Umbilical cord (tissue), 2 donors: ENCODE measurements around the gene RWDD3. TPM values are rescaled to one million over a fixed set of nuclear protein-coding genes. Genes with fewer than 3 reads are reported as not detected.
A peak's percentile ranks its signal among the peaks of the same experiment; 100 is the strongest.

Source experiments
- DNase-seq: peaks from one replicate; pipeline ENCODE4 v3.0.0-alpha.2; 2015; ENCODE audit warnings: low spot score
- total RNA-seq: library from RNA; depleted of rRNA; stranded (reverse); fragments of >200 nt; gene quantifications from one replicate; pipeline ENCODE4 v1.2.3, GENCODE V29; 2014; ENCODE audit warnings: low replicate concordance; ENCODE audit not compliant: insufficient read depth

RWDD3 gene
- total RNA-seq, 1 donor from 2014 or later = 26.0 TPM

DNA sequence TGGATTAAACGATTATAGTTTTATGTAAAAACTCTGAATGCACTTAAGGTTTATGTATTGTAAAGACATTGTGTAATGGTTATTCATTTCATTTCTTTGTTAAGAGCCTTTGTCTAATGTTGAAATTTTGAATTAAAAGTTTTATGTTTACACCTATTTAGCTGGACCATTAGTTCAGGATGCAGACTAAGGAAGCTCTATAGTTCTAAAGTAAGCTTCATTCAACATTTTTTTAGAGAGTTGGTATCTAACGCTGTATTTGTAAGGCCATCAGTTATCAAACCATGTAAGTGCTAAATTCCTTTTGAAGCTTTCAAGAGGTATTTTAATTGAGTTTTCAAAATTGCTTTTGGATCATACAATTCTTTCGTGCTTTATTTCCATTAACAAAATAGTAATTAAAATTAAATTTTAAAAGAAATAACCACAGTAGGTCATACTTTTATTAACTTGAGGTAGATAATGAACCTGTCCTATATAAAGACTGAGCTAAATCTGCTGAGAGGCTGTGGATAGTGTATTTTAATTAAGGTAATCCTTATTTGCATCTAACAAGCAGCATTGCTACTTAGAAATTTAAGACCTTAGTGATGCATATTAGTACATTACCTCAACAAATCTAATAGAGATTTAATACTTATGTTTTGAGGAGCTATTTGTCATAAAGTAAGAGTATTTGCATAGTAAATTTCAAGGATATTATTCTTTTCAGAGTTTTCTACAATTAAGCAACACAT is 47.9 kb downstream of the RWDD3 start:
- DNase-seq = no peak

DNA sequence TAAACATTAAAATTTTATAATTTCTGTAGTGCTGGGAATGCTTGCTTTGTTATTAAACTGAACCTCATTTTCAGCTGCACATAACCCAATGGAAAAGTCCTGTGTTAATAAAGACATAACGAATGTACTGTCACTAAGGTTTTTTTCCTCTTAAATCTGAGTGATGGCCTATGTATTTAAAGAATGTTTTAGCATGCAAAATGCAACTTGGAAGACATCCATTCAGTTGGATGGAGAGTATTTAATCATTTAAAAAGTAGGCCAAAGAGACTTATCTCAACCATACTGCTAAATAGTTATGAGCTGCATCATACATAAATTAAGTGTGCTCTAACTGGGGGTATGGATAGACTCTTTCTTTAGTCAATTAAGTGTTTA is 48.5 kb downstream of the RWDD3 start:
- peak; percentile 52 for DNase-seq

- DNase-seq = no peak
Measured at GRCh38 chr1:95284420-95284819, 50.4 kb downstream of the RWDD3 start.

- DNase-seq = no peak
Measured at GRCh38 chr1:95286479-95286878, 52.5 kb downstream of the RWDD3 start.

- no peak for DNase-seq
Measured at GRCh38 chr1:95287081-95287480, 53.1 kb downstream of the RWDD3 start.

- DNase-seq = no peak
Measured at GRCh38 chr1:95287825-95288224, 53.8 kb downstream of the RWDD3 start.

Other genes with a start within 250 kb of the RWDD3 start
- 8.9 TPM for gene ALG14, start 161.3 kb upstream of the RWDD3 start, total RNA-seq
- gene TLCD4, start 116.9 kb upstream of the RWDD3 start, total RNA-seq = 35.6 TPM